HFFc6 (cell line): Measurements from ENCODE around the gene NOD1. TPM values are rescaled to one million over a fixed set of nuclear protein-coding genes. Genes with fewer than 3 reads are reported as not detected.
"Not testable (repeated sequence)": the region's sequence is repeated elsewhere in the genome, so short reads cannot be mapped to it uniquely, and the experiment has no call there.

Source experiments
- DNase-seq: peaks from one replicate; pipeline ENCODE4 v3.0.0-alpha.2; 2018
- H3K27ac Mint-ChIP-seq: 2 replicates; pipeline ENCODE4 v1.8.0; 2020; ENCODE audit warnings: mild to moderate bottlenecking, mixed read lengths
- H3K27me3 Mint-ChIP-seq: 2 replicates; pipeline ENCODE4 v1.8.0; 2021; ENCODE audit warnings: mild to moderate bottlenecking, moderate library complexity, mixed read lengths; ENCODE audit not compliant: insufficient read depth
- H3K36me3 Mint-ChIP-seq: 2 replicates; pipeline ENCODE4 v1.8.0; 2021; ENCODE audit warnings: low read depth, mixed read lengths
- H3K4me1 Mint-ChIP-seq: 2 replicates; pipeline ENCODE4 v1.8.0; 2020; ENCODE audit warnings: low read depth, mixed read lengths
- H3K4me3 Mint-ChIP-seq: 2 replicates; pipeline ENCODE4 v1.8.0; 2020; ENCODE audit warnings: mild to moderate bottlenecking, moderate library complexity, mixed read lengths
- H3K9me3 Mint-ChIP-seq: 2 replicates; pipeline ENCODE4 v1.8.0; 2020; ENCODE audit warnings: mild to moderate bottlenecking, mixed read lengths
- total RNA-seq, 6 experiments: library from RNA; stranded (reverse); fragmentation: NEBNext Ultra II Directional; extraction: Animal tissue kit (Norgen Biotek cat#: 25700); gene quantifications; 2 replicates in 1 of 6; 3 replicates in 5 of 6; pipeline ENCODE4 v1.2.3, GENCODE V29; 2021
- TF ChIP-seq, protein P1 (sequence below): fragments of 200-600 bp; sonication (generic); IDR thresholded peaks from 2 replicates; pipeline ENCODE4 v1.5.0; 2021; ENCODE audit warnings: antibody characterized with exemption, mild to moderate bottlenecking

Gene NOD1
- total RNA-seq, 6 experiments from 2014 or later, result 2.8 to 3.9 (median 3.0) TPM

DNA sequence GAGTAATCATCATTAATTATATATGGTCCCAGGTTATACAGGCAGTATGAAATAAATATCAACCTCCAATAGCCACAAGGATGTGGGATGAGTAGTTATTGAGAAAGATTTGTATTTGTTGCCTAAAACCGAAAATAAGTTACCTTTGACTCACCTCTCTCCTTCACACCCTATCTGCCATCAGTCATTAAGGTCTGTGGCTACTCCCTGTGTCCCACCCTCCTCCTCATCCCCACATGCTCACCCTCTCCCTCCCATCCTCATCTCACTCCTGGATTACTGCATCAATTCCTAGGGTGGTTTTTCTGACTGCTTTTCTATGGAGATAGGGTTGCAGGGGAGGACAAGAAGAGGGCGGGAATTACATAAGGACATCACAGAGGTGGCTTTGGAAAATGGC lies 35.2 kb upstream of the NOD1 start:
- no peak overlapping the region for H3K27ac Mint-ChIP-seq
- no peak overlapping the region for H3K4me3 Mint-ChIP-seq
- no peaks in the 10 kb centered on the region for H3K36me3 Mint-ChIP-seq
- TF ChIP-seq, protein P1, sequence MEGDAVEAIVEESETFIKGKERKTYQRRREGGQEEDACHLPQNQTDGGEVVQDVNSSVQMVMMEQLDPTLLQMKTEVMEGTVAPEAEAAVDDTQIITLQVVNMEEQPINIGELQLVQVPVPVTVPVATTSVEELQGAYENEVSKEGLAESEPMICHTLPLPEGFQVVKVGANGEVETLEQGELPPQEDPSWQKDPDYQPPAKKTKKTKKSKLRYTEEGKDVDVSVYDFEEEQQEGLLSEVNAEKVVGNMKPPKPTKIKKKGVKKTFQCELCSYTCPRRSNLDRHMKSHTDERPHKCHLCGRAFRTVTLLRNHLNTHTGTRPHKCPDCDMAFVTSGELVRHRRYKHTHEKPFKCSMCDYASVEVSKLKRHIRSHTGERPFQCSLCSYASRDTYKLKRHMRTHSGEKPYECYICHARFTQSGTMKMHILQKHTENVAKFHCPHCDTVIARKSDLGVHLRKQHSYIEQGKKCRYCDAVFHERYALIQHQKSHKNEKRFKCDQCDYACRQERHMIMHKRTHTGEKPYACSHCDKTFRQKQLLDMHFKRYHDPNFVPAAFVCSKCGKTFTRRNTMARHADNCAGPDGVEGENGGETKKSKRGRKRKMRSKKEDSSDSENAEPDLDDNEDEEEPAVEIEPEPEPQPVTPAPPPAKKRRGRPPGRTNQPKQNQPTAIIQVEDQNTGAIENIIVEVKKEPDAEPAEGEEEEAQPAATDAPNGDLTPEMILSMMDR, result no peak
- H3K27me3 Mint-ChIP-seq, result peaks cover 2% of the 10 kb centered on the region
- H3K9me3 Mint-ChIP-seq, result no peaks in the 10 kb centered on the region
- no peaks in the 10 kb centered on the region for H3K4me1 Mint-ChIP-seq
- no peak for DNase-seq

DNA sequence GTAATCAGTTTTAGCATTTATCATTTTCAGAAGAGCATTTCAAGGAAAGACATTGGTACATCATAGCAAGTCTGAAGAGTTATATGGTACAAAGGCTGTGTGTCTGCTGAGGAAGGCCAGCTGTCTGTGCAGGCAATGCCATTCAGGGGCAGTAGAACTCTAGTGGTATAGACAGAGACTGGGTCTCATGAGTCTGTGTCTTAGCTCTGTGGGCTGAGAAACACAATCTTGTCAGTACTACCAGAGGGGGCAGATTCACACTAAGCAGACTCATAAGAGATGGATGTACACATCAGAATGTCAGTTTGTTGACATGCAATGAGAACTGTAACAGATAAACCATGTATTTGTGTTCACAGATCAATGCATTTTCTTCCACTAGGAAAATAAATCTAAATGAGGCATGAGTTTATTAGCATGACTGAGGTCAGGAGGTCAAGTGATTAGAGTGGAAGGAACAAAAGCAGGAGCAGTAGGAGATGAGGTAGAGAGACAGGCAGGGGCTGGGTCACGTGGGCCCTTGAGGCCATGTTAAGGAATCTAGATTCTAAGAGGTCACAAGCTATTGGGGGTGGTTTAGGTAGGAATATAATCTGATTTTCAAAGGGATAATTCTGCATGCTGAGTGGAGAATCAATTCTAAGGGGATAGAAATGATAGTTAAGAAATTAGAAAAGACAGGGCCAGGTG lies 33.5 kb upstream of the NOD1 start:
- DNase-seq, result no peak

DNA sequence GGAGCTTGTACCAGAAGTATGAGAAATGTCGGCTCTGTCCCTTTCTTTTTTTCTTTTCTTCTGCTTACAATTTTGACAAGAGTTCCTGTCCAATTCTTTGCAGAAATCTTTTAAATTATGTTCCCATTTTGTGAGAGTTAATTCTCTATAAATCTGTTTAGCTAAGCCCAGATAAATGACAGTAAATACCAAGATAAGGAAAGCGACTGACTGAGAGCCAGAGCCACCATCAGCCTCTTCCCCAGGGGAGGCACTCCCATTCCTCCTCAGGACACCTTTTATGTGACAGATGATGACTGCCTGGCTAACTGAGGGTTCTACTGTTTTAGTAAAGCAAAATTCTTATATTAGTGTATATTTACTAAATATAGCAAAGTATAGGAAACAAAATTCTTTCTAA lies 32.9 kb upstream of the NOD1 start:
- TF ChIP-seq, protein P1, result no peak
- DNase-seq, result no peak
- Mint-ChIP-seq H3K9me3 (0 out of 2 replicates have a peak, but pooled peaks cover 6% of the 10 kb centered on the region), H3K4me3 (no peak overlapping the region), H3K4me1 (no peaks in the 10 kb centered on the region), H3K36me3 (no peaks in the 10 kb centered on the region), H3K27ac (no peak overlapping the region), H3K27me3 (peaks cover 4% of the 10 kb centered on the region)

More for the DNA sequence above, 33.5 kb upstream of the NOD1 start:
- Mint-ChIP-seq H3K4me1 (no peaks in the 10 kb centered on the region), H3K9me3 (0 out of 2 replicates have a peak, but pooled peaks cover 1% of the 10 kb centered on the region), H3K4me3 (no peak overlapping the region), H3K27ac (no peak overlapping the region), H3K27me3 (peaks cover 2% of the 10 kb centered on the region), H3K36me3 (no peaks in the 10 kb centered on the region)
- TF ChIP-seq, protein P1, result peak; percentile 18; the same call in 1 of the 2 replicates

DNA sequence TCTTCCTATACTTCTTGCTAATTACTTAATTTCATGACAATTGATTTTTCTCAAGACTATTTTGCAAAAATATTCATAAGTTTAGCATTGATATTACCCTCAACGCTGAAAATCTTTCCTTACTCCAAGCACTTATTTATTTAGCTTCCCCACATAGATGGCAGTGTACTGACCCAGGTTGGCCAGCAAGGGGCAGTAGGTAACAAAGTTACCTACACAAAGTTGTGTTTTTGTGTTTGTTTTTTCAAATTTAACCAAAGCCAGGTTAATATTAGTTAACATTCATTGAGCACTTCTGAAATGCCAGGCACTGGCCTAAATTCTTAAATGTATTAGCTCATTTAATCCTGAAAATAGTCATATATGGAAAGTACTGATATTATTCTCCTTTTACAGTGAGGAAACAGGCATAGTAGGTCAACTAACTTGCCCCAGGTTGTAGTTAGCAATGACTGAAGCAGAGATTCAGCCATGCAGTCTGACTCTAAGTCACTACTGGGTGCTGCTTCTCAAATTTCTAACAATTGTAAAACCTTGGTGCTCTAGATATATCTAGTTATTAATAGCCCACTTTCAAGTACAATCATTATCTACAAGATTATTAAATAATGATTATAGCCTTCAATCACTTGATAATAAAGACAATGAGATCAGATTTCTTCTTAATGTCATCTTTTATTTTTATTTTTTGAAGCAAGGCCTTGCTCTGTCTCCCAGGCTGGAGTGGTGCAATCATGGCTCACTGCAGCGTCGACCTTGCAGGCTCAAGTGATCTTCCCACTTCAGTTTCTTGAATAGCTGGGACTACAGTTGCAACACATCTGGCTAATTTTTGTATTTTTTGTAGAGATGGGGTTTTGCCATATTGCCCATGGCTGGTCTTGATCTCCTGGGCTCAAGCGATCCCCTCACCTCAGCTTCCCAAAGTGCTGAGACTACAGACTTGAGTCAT lies 31.8 kb upstream of the NOD1 start:
- Mint-ChIP-seq H3K36me3 (no peaks in the 10 kb centered on the region), H3K27me3 (peaks cover 4% of the 10 kb centered on the region), H3K27ac (no peak overlapping the region), H3K9me3 (0 out of 2 replicates have a peak, but pooled peaks cover 6% of the 10 kb centered on the region), H3K4me3 (no peak overlapping the region), H3K4me1 (peaks cover 7% of the 10 kb centered on the region)
- TF ChIP-seq, protein P1, result peak; percentile 88
- DNase-seq, result peak; percentile 25

DNA sequence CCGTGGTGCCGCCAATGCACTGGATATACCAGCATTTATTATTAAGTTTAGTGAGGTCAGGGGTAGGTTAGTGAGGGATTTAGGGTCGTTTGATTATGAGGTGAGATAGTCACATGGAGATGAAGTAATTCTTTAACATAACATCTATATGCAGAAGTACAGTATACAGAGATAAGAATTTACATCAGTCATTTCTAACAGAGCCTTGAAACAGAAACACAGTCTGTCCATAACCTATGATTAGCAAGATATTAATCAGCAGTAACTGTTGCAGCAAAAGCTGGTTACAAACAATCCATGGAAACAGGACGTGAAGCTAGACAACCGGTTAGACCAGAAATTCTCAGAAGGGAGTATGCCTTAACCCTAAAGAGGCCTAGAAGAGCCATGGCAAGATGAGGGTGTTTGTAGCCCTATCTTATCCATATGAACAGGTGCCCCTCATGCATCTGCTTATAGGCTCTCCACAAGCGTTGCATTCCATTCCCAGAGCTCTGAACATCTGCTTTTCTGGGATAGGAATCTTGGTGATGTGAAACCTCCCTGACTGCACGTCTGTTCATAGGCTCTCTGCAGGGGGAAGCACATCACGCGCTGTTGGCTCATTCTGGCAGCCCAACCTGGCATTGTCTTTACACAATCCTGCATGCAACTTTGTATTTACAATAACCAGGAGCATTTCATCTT lies 30.7 kb upstream of the NOD1 start:
- not testable (repeated sequence) for H3K27me3 Mint-ChIP-seq, H3K9me3 Mint-ChIP-seq, DNase-seq, H3K4me3 Mint-ChIP-seq, H3K27ac Mint-ChIP-seq, H3K36me3 Mint-ChIP-seq
- H3K4me1 Mint-ChIP-seq, result peaks cover 14% of the 10 kb centered on the region

DNA sequence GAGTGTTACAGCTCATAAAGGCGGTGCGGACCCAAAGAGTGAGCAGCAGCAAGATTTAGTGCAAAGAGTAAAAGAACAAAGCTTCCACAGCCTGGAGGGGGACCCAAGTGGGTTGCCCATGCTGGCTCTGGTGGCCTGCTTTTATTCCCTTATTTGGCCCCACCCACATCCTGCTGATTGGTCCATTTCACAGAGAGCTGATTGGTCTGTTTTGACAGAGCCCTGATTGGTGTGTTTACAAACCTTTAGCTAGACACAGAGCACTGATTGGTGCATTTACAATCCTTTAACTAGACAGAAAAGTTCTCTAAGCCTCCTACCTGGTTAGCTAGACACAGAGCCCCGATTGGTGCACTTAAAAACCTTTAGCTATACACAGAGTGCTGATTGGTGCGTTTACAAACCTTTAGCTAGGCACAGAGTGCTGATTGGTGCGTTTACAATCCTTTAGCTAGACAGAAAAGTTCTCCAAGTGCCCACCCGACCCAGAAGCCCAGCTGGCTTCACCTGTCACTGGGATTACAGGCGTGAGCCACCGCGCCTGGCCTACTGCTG lies 28.8 kb upstream of the NOD1 start:
- H3K4me3 Mint-ChIP-seq, H3K27me3 Mint-ChIP-seq, H3K9me3 Mint-ChIP-seq, H3K27ac Mint-ChIP-seq, H3K36me3 Mint-ChIP-seq, DNase-seq: not testable (repeated sequence)
- peaks cover 31% of the 10 kb centered on the region for H3K4me1 Mint-ChIP-seq
